ENCODE measurements around the gene ZNF14. TPM values are rescaled to one million over a fixed set of nuclear protein-coding genes. Genes with fewer than 3 reads are reported as not detected.

ZNF14 gene
- total and polyA plus RNA-seq, 10 of the 15 experiments (the other 5 are each of a cell fraction or from before 2014, with no cell fraction given), result 2.5 to 7.2 (median 4.6) TPM

DNA sequence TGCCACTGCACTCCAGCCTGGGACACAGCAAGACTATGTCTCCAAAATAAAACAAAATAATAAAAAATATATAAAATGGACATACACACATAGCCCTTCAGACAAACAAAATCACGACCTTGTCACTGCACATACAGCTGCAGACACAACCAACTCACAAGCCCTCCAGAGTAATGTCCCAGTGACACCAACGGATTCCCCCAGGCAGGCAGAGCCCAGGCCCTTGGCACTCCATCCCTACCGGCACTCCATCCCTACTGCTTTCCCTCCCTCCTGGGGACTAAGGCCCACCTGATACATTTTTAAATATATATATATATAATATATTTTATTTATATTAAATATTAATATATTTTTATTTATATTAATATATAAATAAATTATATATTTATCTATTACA lies 45.8 kb downstream of the ZNF14 start:
- Histone ChIP-seq H3K9ac (ENCODE audit: control insufficient read depth, insufficient read depth, low read length) (no peak overlapping the region), H3K27me3 (replicated peaks in 1 of 2; ENCODE audit: control insufficient read depth in 2 of 2, insufficient read depth in 2 of 2, low read length in 1 of 2) (no peaks in the 10 kb centered on the region), H3K4me3 (no peak overlapping the region), H3K4me1 (ENCODE audit: control insufficient read depth, insufficient read depth, low read length) (no peaks in the 10 kb centered on the region), H4K20me1 (ENCODE audit: control insufficient read depth, insufficient read depth) (no peaks in the 10 kb centered on the region), H3K79me2 (ENCODE audit: control insufficient read depth, insufficient read depth, low read length) (no peaks in the 10 kb centered on the region), H3K4me2 (ENCODE audit: control insufficient read depth, insufficient read depth) (no peak overlapping the region), H3K27ac (ENCODE audit: control insufficient read depth, insufficient read depth) (no peak overlapping the region), H2AFZ (ENCODE audit: control insufficient read depth, low read depth, low read length) (no peak overlapping the region), H3K9me3 (replicated peaks; ENCODE audit: control insufficient read depth, insufficient read depth, low read length) (peaks cover 5% of the 10 kb centered on the region), H3K36me3 (ENCODE audit: control insufficient read depth in 2 of 2, insufficient read depth in 2 of 2, low read length in 1 of 2) (no peaks in the 10 kb centered on the region)
- RAD21 ChIA-PET (ENCODE audit: unreplicated experiment), result no interaction called here
- POLR2A ChIA-PET, result no interaction called here
- ATAC-seq, result no peak
- SMC1A ChIA-PET (ENCODE audit: uncharacterized antibody, unreplicated experiment), result no interaction called here
- in situ Hi-C loops (cut with MboI) (no loop called here), intact Hi-C loops (cut with micrococcal nuclease; ENCODE audit: unreplicated experiment) (no loop called here)
- WGBS (ENCODE audit: insufficient coverage, insufficient replicate concordance, low lambda C conversion rate, missing lambda C conversion rate), result 99% methylated on average over 3 of the region's 3 CpGs
- no peak for FAIRE-seq
- CTCF ChIA-PET, result no interaction called here
- DNase-seq (ENCODE audit: low read depth, low spot score), result no peak
- no TSS peak for BruUV-seq (replicated peaks)
- TF ChIP-seq PBX3 (IDR thresholded peaks at IDR 0.05; ENCODE audit: insufficient replicate concordance, low read depth, low read length), result no peak
- TF ChIP-seq IRF4 (IDR thresholded peaks at IDR 0.05; ENCODE audit: low read depth, low read length), result no peak
- TF ChIP-seq FOS (IDR thresholded peaks at IDR 0.05; ENCODE audit: borderline replicate concordance, extremely low read depth, insufficient read length), result no peak
- no peak for TF ChIP-seq JUNB (IDR thresholded peaks at IDR 0.05)
- no peak for TF ChIP-seq BACH1 (IDR thresholded peaks at IDR 0.05; ENCODE audit: borderline replicate concordance)
- TF ChIP-seq ELK1 (IDR thresholded peaks at IDR 0.05; ENCODE audit: low read depth, low read length), result no peak
- no peak for TF ChIP-seq RELB (IDR thresholded peaks at IDR 0.05; ENCODE audit: low read depth)
- no peak for TF ChIP-seq ZNF384 (IDR thresholded peaks at IDR 0.05; ENCODE audit: borderline replicate concordance, low read depth, low read length)
- TF ChIP-seq GATAD2B (conservative IDR thresholded peaks at IDR 0.05; ENCODE audit: low read depth), result no peak
- TF ChIP-seq, protein P1, sequence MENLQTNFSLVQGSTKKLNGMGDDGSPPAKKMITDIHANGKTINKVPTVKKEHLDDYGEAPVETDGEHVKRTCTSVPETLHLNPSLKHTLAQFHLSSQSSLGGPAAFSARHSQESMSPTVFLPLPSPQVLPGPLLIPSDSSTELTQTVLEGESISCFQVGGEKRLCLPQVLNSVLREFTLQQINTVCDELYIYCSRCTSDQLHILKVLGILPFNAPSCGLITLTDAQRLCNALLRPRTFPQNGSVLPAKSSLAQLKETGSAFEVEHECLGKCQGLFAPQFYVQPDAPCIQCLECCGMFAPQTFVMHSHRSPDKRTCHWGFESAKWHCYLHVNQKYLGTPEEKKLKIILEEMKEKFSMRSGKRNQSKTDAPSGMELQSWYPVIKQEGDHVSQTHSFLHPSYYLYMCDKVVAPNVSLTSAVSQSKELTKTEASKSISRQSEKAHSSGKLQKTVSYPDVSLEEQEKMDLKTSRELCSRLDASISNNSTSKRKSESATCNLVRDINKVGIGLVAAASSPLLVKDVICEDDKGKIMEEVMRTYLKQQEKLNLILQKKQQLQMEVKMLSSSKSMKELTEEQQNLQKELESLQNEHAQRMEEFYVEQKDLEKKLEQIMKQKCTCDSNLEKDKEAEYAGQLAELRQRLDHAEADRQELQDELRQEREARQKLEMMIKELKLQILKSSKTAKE (IDR thresholded peaks at IDR 0.05; ENCODE audit: low read depth, poor library complexity, severe bottlenecking), result no peak
- TF ChIP-seq CBX3 (IDR thresholded peaks at IDR 0.05; ENCODE audit: borderline replicate concordance, low read depth), result no peak
- TF ChIP-seq MEF2A (IDR thresholded peaks at IDR 0.05; ENCODE audit: insufficient read depth, low read depth, low read length), result no peak
- no peak for TF ChIP-seq EP300 (IDR thresholded peaks at IDR 0.05; ENCODE audit: borderline replicate concordance in 1 of 2, control insufficient read depth in 1 of 2, low read depth in 2 of 2, low read length in 2 of 2)

Data from GM12878 (cell line).